DMS 273 (cell line): ENCODE data around the gene EIPR1.

ENCODE experiments used
- DNase-seq: peaks from one replicate; lab custom pipeline; 2025; ENCODE audit not compliant: unreplicated experiment; lab: John Stamatoyannopoulos, UW

Gene EIPR1

DNA sequence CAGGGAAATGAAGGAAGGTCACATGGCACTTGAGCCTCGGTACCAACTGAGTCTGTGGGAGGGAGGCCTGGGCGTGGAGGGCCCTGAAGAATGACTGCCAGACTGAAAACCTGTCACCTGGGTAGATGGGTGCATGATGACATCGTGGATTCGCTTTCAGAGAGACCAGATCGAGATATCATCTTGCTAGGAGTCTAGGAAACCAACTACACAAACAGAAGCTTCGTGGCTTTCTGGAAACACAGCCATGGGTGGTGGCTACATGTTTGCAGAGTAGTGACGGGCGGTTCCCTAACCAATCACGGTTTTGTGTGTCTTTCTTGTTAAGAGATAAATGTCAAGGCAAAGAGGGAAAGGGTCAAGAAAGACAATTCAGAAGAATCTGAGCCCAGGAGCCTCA is 155.0 kb downstream of the EIPR1 start:
- DNase-seq, result no peak

DNA sequence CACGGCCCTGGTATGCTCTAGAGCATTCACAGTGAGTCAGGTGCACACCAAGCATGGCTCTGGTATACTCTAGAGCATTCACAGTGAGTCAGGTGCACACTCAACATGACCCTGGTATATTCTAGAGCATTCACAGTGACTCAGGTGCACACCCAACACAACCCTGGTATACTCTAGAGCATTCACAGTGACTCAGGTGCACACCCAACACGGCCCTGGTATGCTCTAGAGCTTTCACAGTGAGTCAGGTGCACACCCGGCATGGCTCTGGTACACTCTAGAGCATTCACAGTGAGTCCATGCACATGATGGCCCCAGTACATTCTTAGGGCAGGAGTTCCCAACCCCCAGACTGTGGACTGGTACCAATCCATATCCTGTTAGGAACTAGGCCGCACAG is 158.1 kb downstream of the EIPR1 start:
- DNase-seq, result no peak

DNA sequence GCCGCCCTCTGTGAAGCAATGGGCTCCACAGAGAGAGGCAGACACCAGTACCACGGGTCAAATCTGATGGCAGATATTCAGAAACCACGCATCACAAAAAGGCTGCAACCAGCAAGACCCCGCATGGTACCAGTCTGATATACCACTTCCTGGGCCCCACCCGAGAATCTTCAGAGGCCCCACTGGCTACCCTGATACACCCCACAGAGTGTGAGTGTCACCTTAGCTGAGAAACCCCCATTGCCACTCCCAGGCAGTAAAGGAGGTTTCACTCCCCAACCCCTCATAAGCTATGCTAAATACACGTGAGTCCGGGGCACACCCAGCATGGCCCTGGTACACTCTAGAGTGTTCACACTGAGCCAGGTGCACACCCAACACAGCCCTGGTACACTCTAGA is 160.0 kb downstream of the EIPR1 start:
- no peak for DNase-seq

DNA sequence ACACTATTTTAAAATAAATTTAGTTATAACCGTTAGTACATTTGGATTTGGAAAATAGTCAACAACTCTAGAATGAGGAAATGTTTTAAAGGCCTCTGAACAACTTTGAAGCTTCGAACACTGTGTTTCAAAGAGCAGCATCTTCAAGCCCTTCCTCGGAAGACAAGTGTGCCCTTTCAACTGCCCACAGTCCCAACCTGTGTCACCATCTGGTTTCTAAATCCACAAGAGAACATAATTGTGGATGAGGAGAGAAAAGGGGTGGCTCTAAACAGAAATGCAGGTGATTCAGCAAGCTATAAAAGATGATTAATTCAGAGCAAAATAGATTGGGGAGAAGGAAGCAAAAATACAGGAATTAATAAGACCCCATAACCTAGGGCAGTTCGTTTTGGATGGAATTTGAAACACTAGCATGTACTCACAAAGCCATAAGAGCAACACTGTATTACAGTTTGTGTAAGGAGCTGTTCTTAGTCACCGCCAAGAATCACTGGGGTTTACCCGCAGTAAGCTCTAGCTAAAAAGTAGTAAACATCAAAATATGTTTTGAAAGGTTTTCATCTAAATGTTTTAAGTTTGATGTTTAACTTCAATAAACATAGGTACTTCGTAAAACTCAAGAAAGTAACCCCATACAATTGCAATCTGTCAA is 160.7 kb downstream of the EIPR1 start:
- DNase-seq, result no peak

DNA sequence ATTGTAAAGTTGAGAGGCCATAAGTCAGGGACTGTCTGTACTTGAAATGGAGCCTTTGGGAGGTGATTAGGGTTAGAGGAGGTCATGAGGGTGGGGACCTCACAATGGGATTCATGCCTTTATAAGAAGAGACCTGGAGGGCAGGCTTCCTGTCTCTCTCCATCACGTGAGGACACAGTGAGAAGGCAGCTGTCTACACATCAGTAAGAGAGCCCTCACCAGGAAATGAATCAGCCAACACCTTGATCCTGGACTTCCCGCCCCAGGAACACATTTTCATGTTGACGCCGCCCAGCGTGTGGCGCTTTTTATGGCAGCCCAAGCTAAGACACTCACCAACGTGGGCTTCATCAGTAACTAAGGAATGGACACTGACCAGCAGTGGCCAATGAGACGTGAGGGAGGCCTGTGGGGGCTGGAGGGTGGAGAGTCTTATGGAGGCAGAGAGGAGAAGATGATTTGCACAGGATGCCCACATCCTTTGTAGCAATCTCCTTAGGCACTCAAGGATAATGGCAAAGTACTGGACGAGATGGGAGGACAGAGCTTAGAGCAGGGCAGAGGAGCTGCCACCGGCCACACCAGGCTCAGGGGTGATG is 162.7 kb downstream of the EIPR1 start:
- DNase-seq, result no peak

DNA sequence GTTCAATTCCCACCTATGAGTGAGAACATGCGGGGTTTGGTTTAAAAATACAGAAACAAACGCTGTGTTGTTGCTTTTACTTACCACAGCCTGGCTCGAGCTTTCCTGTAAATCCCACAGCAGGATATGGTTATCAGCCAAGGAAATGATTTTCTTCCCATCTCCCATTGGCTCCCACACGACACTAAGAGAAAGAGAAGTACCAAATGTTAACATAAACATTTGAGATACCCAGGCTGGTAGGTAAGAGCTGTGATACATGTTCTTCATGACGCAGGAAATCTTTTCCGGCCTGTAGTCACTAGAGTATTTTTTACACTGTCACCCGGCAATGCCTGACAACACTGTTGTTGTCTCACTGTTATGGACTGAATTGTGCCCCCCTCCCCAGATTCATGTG is 163.6 kb downstream of the EIPR1 start:
- DNase-seq, result no peak

DNA sequence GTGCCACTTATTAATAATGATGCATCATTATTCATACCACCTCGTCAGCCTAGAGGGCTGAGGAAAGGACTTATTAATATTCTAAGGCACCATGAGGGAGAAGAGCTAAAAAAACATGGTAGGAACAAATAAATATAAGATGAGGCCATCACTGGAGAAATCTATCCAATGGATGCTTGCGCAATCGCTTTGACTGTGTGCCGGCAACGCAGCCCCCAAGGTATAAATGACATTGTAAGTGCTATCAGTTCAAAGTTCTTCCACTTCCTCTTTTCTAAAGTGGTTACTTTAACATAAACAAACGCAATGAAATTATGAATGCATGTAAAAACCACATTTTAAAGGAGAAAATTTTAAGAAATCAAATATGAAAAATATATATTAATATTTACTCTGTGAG is 164.6 kb downstream of the EIPR1 start:
- no peak for DNase-seq

DNA sequence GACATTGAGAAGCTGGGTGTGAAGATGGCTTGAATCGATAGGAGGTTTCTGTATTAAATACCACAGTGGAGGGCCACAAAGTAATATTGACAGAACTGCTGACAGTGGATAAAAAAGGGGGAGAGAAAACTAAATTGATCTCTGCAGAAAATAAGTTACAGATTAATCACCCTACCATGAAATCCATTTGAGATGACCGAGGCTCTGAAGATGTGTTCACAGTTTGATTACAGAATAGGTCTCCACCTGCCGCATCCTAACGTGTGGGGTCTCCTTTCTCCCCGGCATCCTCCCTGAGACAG is 165.6 kb downstream of the EIPR1 start:
- DNase-seq, result no peak

DNA sequence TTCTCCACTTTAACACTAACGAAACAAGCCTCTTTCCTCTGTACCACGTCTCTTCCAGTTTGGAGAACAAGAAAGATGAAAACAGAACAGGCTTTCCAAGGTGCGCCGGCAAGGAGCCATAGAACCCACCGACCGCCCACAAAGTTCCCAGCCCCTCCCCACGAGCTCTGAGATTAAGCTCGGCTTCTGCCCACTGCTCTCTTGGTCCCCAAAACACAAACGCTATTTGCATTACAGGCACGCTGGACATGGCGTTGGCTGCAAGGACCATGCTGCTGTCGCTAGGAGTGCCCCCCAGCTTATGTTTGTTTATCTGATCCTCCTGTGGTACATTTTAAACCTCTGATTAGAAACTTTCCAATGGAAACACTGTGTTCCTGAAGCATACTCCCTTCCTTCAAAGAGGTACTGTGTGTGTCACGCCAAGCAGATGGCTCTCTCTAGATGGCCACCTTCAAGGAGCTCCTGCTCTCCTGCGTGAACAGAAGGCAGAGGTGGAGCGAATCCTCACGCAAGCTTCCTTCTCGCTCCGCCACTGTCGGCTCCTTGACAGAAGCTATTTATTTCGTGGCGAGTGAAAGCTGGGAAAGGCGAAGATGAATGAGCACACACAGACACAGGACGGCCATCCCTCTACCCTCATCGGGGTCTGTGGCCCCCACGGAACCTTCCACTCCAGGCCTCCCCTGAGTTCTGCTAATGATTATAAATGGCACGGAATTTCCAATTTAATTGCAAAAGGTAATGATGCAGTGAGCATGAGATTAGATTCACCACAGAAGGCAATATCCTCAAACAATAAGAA is 166.2 kb downstream of the EIPR1 start:
- no peak for DNase-seq

DNA sequence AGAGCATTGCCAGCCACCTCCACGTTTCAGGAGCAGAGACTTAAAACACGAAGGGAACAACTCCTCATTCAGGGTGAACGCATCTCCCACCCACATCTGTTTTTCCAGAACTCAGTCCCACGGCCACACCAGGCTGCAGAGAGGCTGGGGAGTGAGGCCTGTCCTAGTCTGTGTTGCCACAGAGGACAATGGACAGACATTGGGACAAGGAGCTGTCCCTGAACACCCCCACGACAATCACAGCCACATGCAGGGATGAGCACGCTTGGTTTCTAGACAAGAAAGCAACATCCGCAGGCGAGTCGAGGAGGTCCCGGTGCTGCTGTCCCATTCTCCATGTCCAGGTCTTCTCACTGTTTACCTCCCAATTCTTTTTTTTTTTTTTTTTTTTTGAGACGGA is 167.4 kb downstream of the EIPR1 start:
- no peak for DNase-seq

DNA sequence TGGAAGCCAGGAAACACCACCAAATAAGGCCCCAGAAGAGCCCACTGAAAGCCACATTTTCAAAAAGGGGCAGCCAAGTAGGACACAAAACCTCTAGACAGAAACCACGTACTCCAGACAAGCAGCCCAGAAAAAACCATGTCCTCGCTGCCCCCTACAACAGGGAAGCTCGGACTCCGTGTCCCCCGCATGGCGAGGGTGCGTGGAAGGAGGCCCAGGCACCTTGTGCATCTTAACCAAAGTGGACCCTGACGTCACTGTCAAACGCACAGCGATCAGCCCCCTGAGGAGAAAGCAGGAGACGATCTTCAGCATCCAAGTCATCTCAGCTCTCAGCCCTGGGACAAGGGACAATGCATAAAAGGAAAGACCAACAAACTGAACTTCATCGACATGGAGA is 168.4 kb downstream of the EIPR1 start:
- DNase-seq, result no peak

DNA sequence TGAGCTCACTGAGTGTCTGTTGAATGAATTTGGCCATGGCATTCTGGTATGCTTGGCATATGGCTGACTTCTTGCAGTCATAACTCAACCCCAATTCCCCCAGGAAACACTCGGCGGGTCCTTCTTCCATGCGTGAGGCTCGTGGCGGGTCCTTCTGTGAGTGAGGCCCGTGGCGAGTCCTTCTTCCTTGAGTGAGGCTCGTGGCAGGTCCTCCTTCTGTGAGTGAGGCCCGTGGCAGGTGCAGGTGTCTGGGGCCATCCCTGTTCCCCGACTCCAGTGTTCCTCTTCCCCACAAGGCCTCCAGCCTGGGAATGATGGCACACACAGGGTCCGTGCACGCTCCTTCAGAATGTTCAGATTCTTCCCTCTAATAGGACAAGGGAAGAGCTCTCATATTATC is 169.0 kb downstream of the EIPR1 start:
- DNase-seq, result no peak

DNA sequence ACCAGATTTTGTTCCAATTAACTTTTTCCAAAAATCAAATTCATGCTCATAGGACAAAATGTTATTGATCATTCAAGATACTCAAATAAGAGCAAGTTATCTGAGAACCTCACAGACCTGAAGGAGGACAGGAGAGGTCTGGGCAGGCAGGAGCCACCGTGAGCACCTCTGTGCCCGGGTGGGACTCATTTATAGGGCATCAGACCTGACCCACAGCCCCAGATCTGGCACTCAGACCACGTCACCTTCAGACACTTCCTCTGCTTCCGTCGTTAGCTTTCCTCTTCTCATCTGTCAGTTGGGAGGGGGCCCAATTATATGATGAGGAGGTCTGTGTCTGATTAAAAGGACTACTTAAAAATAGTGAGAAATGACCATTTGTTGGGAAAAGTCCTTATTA is 169.4 kb downstream of the EIPR1 start:
- DNase-seq, result no peak

DNA sequence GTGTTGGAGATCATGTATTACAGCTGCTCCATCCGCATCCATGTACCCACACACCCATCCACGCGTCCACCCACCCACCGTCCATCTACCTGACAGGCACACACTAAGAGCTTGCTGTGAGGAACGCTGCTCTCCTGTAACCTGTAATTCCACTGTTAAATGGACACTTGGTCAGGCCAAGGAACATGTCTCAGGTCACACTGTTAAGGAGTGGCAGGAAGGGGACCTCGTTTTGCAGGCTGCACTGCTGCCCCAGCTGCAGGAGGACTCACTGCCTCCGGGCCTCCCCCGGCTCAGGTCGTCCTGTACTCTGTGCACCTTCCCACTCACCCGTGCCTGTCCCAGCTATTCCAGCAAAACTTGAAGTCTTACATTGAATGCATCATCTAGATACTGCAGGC is 170.5 kb downstream of the EIPR1 start:
- DNase-seq, result no peak

DNA sequence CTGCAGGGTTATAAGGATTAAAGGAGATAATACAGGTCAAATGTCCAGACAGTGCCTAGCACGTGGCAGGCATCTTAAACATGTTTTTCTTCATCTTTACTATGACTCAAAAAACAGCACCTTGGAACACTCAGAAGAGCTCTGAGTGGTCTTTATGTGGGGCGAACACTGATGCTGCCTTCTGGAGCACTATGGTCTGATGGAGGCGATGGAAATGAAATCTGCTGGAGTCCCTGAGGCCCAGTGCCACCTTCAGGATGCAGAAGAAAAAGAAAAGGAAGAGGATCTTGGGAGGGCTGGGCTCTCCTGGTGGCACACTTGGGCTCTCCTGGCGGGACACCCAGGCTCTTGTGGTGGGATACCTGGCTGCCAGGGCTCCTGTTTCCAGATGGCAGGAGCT is 171.8 kb downstream of the EIPR1 start:
- DNase-seq, result no peak

DNA sequence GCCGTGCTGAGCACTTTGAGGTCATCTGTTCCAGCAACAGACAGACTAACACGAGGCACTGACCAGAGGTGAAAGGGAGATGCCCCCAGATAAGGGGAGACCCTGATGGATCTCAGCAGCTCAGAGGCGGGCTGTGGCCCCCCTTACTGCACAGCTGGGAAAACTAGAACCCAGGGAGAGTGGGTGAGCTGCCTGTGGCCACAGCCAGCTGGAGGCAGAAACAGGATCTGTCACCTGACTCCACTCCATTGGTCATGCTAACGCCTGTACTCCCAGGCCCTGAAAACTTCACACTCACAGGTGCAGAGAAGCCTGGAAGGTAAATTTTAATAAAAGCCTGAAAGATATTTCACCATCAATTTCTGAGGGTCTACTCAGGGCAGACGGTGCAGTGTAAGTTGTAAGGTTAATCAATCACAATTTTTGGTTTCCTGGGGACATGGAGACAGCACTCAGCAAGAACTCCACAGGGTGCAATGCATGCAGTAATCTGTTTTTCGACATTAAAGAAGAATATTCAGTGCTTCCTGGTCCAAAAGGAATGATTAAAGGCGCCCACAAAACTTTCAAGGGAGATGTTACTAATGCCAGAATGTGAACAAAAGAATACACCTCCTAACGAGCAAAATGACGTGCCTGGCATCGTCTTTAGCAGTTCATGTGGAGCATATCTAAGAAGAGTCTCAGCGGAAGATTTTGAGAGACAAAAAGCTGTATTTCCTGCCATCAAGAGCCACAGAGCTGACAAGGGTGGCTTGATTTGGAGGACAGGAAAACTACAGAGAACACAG is 173.4 kb downstream of the EIPR1 start:
- no peak for DNase-seq

DNA sequence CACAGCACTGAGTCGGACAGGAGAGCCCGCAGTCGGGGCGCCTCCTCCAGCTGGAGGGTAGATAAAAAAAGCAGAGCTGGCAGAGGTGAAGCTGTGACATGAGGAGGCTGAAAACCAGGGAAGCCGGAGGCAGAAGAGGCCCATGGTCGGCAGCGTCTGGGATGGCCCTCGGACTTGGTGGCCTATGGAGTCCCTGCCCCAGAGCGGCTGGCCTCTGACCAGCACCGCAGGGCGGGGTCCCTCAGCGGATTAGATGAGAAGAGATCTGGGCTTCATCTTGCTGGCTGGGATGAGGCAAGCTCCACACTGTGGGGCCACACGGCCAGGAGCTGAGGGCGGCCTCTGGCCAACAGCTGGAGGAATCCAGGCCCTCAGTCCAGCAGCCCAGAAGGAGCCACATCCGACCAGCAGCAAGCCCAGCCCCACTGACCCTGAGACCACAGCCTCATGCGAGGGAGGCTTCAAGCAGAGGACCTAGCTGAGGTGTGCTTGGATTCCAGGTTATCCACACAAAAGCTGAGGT is 174.1 kb downstream of the EIPR1 start:
- no peak for DNase-seq

DNA sequence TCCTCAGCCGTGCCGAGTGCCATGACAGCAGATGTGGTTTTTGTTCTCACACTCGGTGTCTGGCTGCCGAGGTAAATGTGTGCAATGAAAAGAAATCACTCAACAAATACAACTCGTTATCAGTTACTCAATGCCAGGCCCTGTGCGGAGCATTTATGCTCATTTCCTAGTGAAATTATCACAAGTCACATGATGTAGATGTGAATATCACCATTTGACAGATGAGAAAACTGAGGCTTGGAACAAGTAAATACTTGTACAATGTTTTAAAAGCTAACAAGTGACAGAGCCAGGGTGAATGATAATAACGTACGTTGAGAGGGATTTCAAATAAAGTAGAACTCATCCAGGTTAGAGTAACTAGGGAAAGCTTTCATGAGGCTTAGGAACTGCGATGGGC is 174.7 kb downstream of the EIPR1 start:
- DNase-seq, result no peak

DNA sequence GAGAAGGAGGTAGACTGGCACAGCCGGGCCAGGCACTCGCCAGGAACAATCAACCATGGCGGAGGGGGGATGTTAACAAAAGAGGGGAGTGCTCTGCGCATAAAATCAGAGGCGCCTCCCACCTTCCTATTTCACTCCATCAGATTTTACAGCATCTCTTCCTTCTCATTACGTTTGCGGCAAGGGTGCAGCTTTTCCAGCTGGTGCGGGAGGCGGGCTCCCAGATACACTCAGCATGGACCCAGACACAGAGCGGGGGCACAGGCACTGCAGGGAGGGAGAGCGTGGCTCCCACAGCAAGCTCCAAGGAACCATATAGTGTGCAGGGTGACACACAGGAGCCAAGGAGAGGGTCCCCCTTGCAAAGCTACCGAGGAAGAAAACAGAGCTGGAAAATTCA is 176.3 kb downstream of the EIPR1 start:
- no peak for DNase-seq

DNA sequence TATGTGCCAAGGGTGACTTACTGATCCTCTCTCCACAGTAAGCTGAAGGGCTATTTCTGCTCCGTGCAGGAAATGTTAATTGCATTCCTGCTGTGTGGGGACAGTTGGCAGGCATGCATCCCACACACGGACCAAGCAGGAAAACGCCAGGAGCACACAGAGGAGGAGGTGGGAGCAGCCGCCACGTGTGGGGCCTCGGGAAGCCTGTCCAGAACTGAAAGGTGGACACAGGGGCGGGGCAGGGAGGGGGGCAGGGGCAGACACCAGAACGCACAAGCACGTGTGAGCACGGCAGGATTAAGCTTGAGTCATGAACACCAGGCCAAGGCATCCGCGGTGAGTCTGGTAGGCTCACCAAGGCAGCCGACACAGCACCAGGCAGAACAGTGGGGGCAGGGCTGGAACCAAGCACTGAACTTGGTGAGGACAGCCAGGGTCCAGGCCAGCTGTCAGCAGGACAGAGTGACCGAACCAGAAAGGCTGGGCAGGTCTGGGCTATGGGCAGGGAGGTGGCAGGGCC is 177.1 kb downstream of the EIPR1 start:
- no peak for DNase-seq

DNA sequence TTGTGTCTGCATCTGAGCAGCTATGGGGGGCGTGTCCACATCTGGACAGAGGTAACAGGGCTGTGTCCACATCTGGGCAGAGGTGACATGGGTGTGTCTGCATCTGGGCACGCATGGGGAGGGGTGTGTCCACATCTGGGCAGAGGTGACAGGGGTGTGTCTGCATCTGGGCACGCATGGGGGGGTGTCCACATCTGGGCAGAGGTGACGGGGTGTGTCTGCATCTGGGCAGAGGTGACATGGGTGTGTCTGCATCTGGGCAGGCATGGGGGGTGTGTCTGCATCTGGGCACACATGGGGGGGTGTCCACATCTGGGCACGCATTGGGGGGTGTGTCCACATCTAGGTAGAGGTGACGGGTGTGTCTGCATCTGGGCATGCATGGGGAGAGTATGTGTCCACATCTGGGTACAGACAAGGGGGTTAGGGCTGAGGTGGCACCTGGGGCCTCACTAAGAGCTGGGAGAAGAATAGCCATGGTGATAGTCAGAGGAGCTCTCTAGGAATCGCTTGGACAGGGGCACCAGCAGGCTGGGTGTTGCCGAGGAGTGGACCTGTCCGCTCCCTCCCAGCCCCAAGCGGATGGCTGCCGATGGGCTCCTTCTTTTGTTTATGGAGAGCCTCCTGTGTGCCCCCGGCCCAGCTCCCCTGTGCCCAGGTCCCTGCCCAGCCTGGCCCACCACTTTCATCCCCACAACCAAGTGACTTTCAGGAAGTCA is 177.8 kb downstream of the EIPR1 start:
- DNase-seq, result no peak
